GM19193 (cell line): ENCODE results near the gene JCAD.

ENCODE experiments used
- POLR2A ChIP-seq: IDR thresholded peaks from 4 replicates; pipeline ENCODE4 v1.6.1; 2011; ENCODE audit not compliant: insufficient read depth, insufficient read length; ENCODE audit errors: extremely low read depth

JCAD gene

GRCh38 chr10:30057894-30058556 lies 1.4 kb downstream of the JCAD start:
- no peak for TF ChIP-seq POLR2A

GRCh38 chr10:30057421-30057841 lies 2.0 kb downstream of the JCAD start:
- TF ChIP-seq POLR2A, result no peak

GRCh38 chr10:30056767-30057355 lies 2.5 kb downstream of the JCAD start:
- TF ChIP-seq POLR2A, result no peak

GRCh38 chr10:30056281-30056680 lies 3.1 kb downstream of the JCAD start:
- no peak for TF ChIP-seq POLR2A

GRCh38 chr10:30055226-30055662 lies 4.1 kb downstream of the JCAD start:
- no peak for TF ChIP-seq POLR2A

- TF ChIP-seq POLR2A, result no peak
Measured at GRCh38 chr10:30052062-30052461, 7.3 kb downstream of the JCAD start.

- no peak for TF ChIP-seq POLR2A
Measured at GRCh38 chr10:30051220-30051619, 8.2 kb downstream of the JCAD start.

- no peak for TF ChIP-seq POLR2A
Measured at GRCh38 chr10:30050411-30050810, 9.0 kb downstream of the JCAD start.

GRCh38 chr10:30048768-30049517 lies 10.4 kb downstream of the JCAD start:
- no peak for TF ChIP-seq POLR2A

- no peak for TF ChIP-seq POLR2A
Measured at GRCh38 chr10:30047924-30048531, 11.4 kb downstream of the JCAD start.

GRCh38 chr10:30047430-30047829 lies 12.0 kb downstream of the JCAD start:
- TF ChIP-seq POLR2A, result no peak

- no peak for TF ChIP-seq POLR2A
Measured at GRCh38 chr10:30046476-30046875, 12.9 kb downstream of the JCAD start.

GRCh38 chr10:30045961-30046360 lies 13.4 kb downstream of the JCAD start:
- no peak for TF ChIP-seq POLR2A

- no peak for TF ChIP-seq POLR2A
Measured at GRCh38 chr10:30043476-30044270, 15.7 kb downstream of the JCAD start.

- no peak for TF ChIP-seq POLR2A
Measured at GRCh38 chr10:30042820-30043219, 16.6 kb downstream of the JCAD start.
